HepG2 (cell line): Measurements from ENCODE around the gene UBAC2.

Experiments used
- CEBPB ChIP-seq: IDR thresholded peaks from 2 replicates; pipeline ENCODE4 v1.6.1; 2011; ENCODE audit warnings: low read depth, low read length, improper control_type of control experiment, borderline replicate concordance
- ELF3 ChIP-seq: IDR thresholded peaks from 2 replicates; pipeline ENCODE4 v1.6.1; 2016; ENCODE audit warnings: missing genetic modification reagents, missing compliant biosample characterization
- FOXA3 ChIP-seq: IDR thresholded peaks from 2 replicates; pipeline ENCODE4 v1.6.1; 2016; ENCODE audit warnings: missing genetic modification reagents, missing compliant biosample characterization
- NFRKB ChIP-seq: fragments of 450-650 bp; IDR thresholded peaks from 2 replicates; pipeline ENCODE4 v1.6.1; 2017
- POLR2A ChIP-seq, 2 experiments: IDR thresholded peaks; 2 replicates each; pipeline ENCODE4 v1.6.1; 2011; ENCODE audit warnings: low read depth in 2 of 2, low read length in 2 of 2, mild to moderate bottlenecking in 1 of 2, moderate library complexity in 1 of 2; ENCODE audit not compliant: insufficient read depth in 1 of 2
- TERF1 ChIP-seq: sonication (generic); formaldehyde crosslinking; IDR thresholded peaks from 2 replicates; pipeline ENCODE4 v1.8.0; 2022; ENCODE audit warnings: mild to moderate bottlenecking, missing genetic modification reagents, moderate library complexity
- ZNF788 ChIP-seq: sonication (generic); formaldehyde crosslinking; IDR thresholded peaks from 2 replicates; pipeline ENCODE4 v1.5.0; 2020; ENCODE audit warnings: mild to moderate bottlenecking, missing genetic modification reagents, borderline replicate concordance
- TF ChIP-seq, protein P1 (sequence below): sonication (generic); formaldehyde crosslinking; IDR thresholded peaks from 2 replicates; pipeline ENCODE4 v1.4.0; 2020; ENCODE audit warnings: low read depth, missing genetic modification reagents

- no peak for TF ChIP-seq NFRKB
- TF ChIP-seq TERF1 (CRISPR knock-in tag), result no peak
- no peak for TF ChIP-seq ELF3
- TF ChIP-seq, protein P1, sequence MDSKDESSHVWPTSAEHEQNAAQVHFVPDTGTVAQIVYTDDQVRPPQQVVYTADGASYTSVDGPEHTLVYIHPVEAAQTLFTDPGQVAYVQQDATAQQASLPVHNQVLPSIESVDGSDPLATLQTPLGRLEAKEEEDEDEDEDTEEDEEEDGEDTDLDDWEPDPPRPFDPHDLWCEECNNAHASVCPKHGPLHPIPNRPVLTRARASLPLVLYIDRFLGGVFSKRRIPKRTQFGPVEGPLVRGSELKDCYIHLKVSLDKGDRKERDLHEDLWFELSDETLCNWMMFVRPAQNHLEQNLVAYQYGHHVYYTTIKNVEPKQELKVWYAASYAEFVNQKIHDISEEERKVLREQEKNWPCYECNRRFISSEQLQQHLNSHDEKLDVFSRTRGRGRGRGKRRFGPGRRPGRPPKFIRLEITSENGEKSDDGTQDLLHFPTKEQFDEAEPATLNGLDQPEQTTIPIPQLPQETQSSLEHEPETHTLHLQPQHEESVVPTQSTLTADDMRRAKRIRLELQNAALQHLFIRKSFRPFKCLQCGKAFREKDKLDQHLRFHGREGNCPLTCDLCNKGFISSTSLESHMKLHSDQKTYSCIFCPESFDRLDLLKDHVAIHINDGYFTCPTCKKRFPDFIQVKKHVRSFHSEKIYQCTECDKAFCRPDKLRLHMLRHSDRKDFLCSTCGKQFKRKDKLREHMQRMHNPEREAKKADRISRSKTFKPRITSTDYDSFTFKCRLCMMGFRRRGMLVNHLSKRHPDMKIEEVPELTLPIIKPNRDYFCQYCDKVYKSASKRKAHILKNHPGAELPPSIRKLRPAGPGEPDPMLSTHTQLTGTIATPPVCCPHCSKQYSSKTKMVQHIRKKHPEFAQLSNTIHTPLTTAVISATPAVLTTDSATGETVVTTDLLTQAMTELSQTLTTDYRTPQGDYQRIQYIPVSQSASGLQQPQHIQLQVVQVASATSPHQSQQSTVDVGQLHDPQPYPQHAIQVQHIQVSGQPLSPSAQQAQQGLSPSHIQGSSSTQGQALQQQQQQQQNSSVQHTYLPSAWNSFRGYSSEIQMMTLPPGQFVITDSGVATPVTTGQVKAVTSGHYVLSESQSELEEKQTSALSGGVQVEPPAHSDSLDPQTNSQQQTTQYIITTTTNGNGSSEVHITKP (CRISPR knock-in tag), result no peak
- TF ChIP-seq CEBPB, result no peak
- no peak for TF ChIP-seq ZNF788
- TF ChIP-seq POLR2A (IDR thresholded peaks at IDR 0.05; ENCODE audit: insufficient read depth in 1 of 2, low read depth in 2 of 2, low read length in 2 of 2), result no peak
- TF ChIP-seq FOXA3 (CRISPR knock-in tag), result no peak
These were observed 69.9 kb downstream of the UBAC2 start for GRCh38 chr13:99270518-99270917.
